Measurements from ENCODE around the gene RBBP8. TPM values are rescaled to one million over a fixed set of nuclear protein-coding genes. Genes with fewer than 3 reads are reported as not detected.

RBBP8 gene
- total RNA-seq, 2 donors from 2014 or later, result 9.7 to 10.2 TPM

GRCh38 chr18:23063502-23063901 is 130.4 kb downstream of the RBBP8 start:
- Histone ChIP-seq H3K27me3 (replicated peaks; ENCODE audit: insufficient read depth) (no peaks in the 10 kb centered on the region), H3K4me1 (ENCODE audit: control insufficient read depth in 1 of 2, low read depth in 2 of 2) (no peaks in the 10 kb centered on the region), H3K36me3 (no peaks in the 10 kb centered on the region), H3K4me3 (no peak overlapping the region), H3K27ac (no peak overlapping the region), H3K9me3 (no peaks in the 10 kb centered on the region)
- DNase-seq (ENCODE audit: low spot score), result no peak
- ATAC-seq (ENCODE audit: insufficient number of reproducible peaks, low FRiP score, low read depth), result no peak
- no peak for TF ChIP-seq CTCF (IDR thresholded peaks at IDR 0.05)

- Histone ChIP-seq H3K27ac (no peak overlapping the region), H3K36me3 (no peaks in the 10 kb centered on the region), H3K9me3 (no peaks in the 10 kb centered on the region), H3K27me3 (replicated peaks; ENCODE audit: insufficient read depth) (no peaks in the 10 kb centered on the region), H3K4me1 (ENCODE audit: control insufficient read depth in 1 of 2, low read depth in 2 of 2) (no peaks in the 10 kb centered on the region), H3K4me3 (no peak overlapping the region)
- DNase-seq (ENCODE audit: low spot score), result no peak
- no peak for ATAC-seq (ENCODE audit: insufficient number of reproducible peaks, low FRiP score, low read depth)
- no peak for TF ChIP-seq CTCF (IDR thresholded peaks at IDR 0.05)
These were observed 132.2 kb downstream of the RBBP8 start for GRCh38 chr18:23065234-23065806.

GRCh38 chr18:23066060-23066459 is 132.9 kb downstream of the RBBP8 start:
- no peaks in the 10 kb centered on the region for H3K4me1 ChIP-seq (ENCODE audit: control insufficient read depth in 1 of 2, low read depth in 2 of 2)
- no peak overlapping the region for H3K27ac ChIP-seq
- no peak for ATAC-seq (ENCODE audit: insufficient number of reproducible peaks, low FRiP score, low read depth)
- no peaks in the 10 kb centered on the region for H3K27me3 ChIP-seq (replicated peaks; ENCODE audit: insufficient read depth)
- no peaks in the 10 kb centered on the region for H3K9me3 ChIP-seq
- no peak for DNase-seq (ENCODE audit: low spot score)
- H3K4me3 ChIP-seq, result no peak overlapping the region
- H3K36me3 ChIP-seq, result no peaks in the 10 kb centered on the region
- no peak for TF ChIP-seq CTCF (IDR thresholded peaks at IDR 0.05)

GRCh38 chr18:23066504-23067039 is 133.4 kb downstream of the RBBP8 start:
- no peak for ATAC-seq (ENCODE audit: insufficient number of reproducible peaks, low FRiP score, low read depth)

GRCh38 chr18:23067236-23067635 is 134.1 kb downstream of the RBBP8 start:
- ATAC-seq (ENCODE audit: insufficient number of reproducible peaks, low FRiP score, low read depth), result no peak
- H3K27ac ChIP-seq, result no peak overlapping the region
- DNase-seq (ENCODE audit: low spot score), result no peak
- no peak overlapping the region for H3K4me3 ChIP-seq
- no peaks in the 10 kb centered on the region for H3K4me1 ChIP-seq (ENCODE audit: control insufficient read depth in 1 of 2, low read depth in 2 of 2)
- H3K9me3 ChIP-seq, result no peaks in the 10 kb centered on the region
- no peaks in the 10 kb centered on the region for H3K27me3 ChIP-seq (replicated peaks; ENCODE audit: insufficient read depth)
- TF ChIP-seq CTCF (IDR thresholded peaks at IDR 0.05), result no peak
- H3K36me3 ChIP-seq, result no peaks in the 10 kb centered on the region

More at GRCh38 chr18:23066504-23067039, 133.4 kb downstream of the RBBP8 start:
- H3K36me3 ChIP-seq, result no peaks in the 10 kb centered on the region
- H3K9me3 ChIP-seq, result no peaks in the 10 kb centered on the region
- no peak overlapping the region for H3K27ac ChIP-seq
- no peak for DNase-seq (ENCODE audit: low spot score)
- H3K4me1 ChIP-seq (ENCODE audit: control insufficient read depth in 1 of 2, low read depth in 2 of 2), result no peaks in the 10 kb centered on the region
- no peak overlapping the region for H3K4me3 ChIP-seq
- TF ChIP-seq CTCF (IDR thresholded peaks at IDR 0.05), result no peak
- no peaks in the 10 kb centered on the region for H3K27me3 ChIP-seq (replicated peaks; ENCODE audit: insufficient read depth)
